ENCODE data around the gene MRI1. TPM values are rescaled to one million over a fixed set of nuclear protein-coding genes. Genes with fewer than 3 reads are reported as not detected.

Gene MRI1
- total RNA-seq, 1 experiment from 2014 or later: 19.5 TPM

DNA sequence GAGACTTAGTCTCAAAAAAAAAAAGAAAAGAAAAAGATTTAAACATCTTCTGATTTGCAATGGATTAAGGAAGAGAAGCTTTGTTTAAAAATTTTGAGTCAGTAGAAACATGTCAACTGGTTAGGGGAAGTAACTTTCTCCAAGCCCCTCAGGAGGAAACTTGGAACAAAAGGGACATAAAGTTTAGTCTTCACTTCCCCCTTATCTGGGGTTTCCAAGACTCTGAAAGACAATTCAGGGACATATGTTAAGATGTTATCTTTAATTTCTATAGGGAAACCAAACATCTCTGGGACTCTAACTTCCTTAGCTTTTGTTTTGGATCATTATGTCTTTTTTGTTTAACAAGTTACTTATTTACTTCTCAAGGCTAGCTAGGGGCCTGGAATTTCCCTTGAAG, 20.1 kb upstream of the MRI1 start:
- DNase-seq (ENCODE audit: low read depth, low spot score) (no peak), ATAC-seq (no peak)
- Histone ChIP-seq H3K9me3 (ENCODE audit: control insufficient read depth, insufficient read depth, low read depth, low read length) (no peaks in the 10 kb centered on the region), H3K27ac (ENCODE audit: low read length) (no peak overlapping the region), H3K27me3 (ENCODE audit: control insufficient read depth, insufficient read depth, low read length) (no peaks in the 10 kb centered on the region), H3K36me3 (ENCODE audit: control insufficient read depth, insufficient read depth, low read length) (peaks cover 6% of the 10 kb centered on the region; the same call in 1 of the 2 replicates), H3K4me3 (ENCODE audit: low read depth in 2 of 2, low read length in 2 of 2) (no peak overlapping the region), H3K4me1 (ENCODE audit: control insufficient read depth, insufficient read depth, low read length) (no peaks in the 10 kb centered on the region; the same call in 1 of the 2 replicates)
- no peak for TF ChIP-seq TCF7L2 (IDR thresholded peaks at IDR 0.05; ENCODE audit: low read depth, low read length)
- TF ChIP-seq, protein P1, sequence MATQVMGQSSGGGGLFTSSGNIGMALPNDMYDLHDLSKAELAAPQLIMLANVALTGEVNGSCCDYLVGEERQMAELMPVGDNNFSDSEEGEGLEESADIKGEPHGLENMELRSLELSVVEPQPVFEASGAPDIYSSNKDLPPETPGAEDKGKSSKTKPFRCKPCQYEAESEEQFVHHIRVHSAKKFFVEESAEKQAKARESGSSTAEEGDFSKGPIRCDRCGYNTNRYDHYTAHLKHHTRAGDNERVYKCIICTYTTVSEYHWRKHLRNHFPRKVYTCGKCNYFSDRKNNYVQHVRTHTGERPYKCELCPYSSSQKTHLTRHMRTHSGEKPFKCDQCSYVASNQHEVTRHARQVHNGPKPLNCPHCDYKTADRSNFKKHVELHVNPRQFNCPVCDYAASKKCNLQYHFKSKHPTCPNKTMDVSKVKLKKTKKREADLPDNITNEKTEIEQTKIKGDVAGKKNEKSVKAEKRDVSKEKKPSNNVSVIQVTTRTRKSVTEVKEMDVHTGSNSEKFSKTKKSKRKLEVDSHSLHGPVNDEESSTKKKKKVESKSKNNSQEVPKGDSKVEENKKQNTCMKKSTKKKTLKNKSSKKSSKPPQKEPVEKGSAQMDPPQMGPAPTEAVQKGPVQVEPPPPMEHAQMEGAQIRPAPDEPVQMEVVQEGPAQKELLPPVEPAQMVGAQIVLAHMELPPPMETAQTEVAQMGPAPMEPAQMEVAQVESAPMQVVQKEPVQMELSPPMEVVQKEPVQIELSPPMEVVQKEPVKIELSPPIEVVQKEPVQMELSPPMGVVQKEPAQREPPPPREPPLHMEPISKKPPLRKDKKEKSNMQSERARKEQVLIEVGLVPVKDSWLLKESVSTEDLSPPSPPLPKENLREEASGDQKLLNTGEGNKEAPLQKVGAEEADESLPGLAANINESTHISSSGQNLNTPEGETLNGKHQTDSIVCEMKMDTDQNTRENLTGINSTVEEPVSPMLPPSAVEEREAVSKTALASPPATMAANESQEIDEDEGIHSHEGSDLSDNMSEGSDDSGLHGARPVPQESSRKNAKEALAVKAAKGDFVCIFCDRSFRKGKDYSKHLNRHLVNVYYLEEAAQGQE (IDR thresholded peaks at IDR 0.05; ENCODE audit: insufficient read depth in 1 of 2, low read depth in 2 of 2, low read length in 1 of 2): no peak
- BruUV-seq (replicated peaks): no TSS peak
- in situ Hi-C loops (cut with HindIII; ENCODE audit: low pct_unique_long_range_greater_than_20kb, low sequenced_read_pairs): no loop called here
- CTCF ChIA-PET: no interaction called here
- intact Hi-C loops (cut with micrococcal nuclease; ENCODE audit: unreplicated experiment): no loop called here
- POLR2A ChIA-PET: interaction anchor here (0.6 kb wide), 1 partner anchor 281 kb away, joined by 3 read pairs; no protein-coding TSS in a partner anchor

GRCh38 chr19:13747098-13747453, 17.2 kb upstream of the MRI1 start:
- no peaks in the 10 kb centered on the region; the same call in 1 of the 2 replicates for H3K4me1 ChIP-seq (ENCODE audit: control insufficient read depth, insufficient read depth, low read length)
- DNase-seq (ENCODE audit: low read depth, low spot score) (no peak), ATAC-seq (no peak)
- H3K27ac ChIP-seq (ENCODE audit: low read length): peak overlapping the region; percentile 68
- intact Hi-C loops (cut with micrococcal nuclease; ENCODE audit: unreplicated experiment) (no loop called here), in situ Hi-C loops (cut with HindIII; ENCODE audit: low pct_unique_long_range_greater_than_20kb, low sequenced_read_pairs) (no loop called here)
- TF ChIP-seq POLR2AphosphoS5 (IDR thresholded peaks at IDR 0.05; ENCODE audit: low read depth, low read length) (no peak; the same call in 1 of the 2 replicates), TCF7L2 (IDR thresholded peaks at IDR 0.05; ENCODE audit: low read depth, low read length) (no peak), SIN3A (IDR thresholded peaks at IDR 0.05; ENCODE audit: borderline replicate concordance, insufficient read depth, low read depth, low read length) (no peak)
- TF ChIP-seq, protein P1 (IDR thresholded peaks at IDR 0.05; ENCODE audit: insufficient read depth in 1 of 2, low read depth in 2 of 2, low read length in 1 of 2): no peak
- TF ChIP-seq, protein P2, sequence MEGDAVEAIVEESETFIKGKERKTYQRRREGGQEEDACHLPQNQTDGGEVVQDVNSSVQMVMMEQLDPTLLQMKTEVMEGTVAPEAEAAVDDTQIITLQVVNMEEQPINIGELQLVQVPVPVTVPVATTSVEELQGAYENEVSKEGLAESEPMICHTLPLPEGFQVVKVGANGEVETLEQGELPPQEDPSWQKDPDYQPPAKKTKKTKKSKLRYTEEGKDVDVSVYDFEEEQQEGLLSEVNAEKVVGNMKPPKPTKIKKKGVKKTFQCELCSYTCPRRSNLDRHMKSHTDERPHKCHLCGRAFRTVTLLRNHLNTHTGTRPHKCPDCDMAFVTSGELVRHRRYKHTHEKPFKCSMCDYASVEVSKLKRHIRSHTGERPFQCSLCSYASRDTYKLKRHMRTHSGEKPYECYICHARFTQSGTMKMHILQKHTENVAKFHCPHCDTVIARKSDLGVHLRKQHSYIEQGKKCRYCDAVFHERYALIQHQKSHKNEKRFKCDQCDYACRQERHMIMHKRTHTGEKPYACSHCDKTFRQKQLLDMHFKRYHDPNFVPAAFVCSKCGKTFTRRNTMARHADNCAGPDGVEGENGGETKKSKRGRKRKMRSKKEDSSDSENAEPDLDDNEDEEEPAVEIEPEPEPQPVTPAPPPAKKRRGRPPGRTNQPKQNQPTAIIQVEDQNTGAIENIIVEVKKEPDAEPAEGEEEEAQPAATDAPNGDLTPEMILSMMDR (IDR thresholded peaks at IDR 0.05): no peak
- peaks cover 6% of the 10 kb centered on the region; the same call in 1 of the 2 replicates for H3K36me3 ChIP-seq (ENCODE audit: control insufficient read depth, insufficient read depth, low read length)
- H3K4me3 ChIP-seq (ENCODE audit: low read depth in 2 of 2, low read length in 2 of 2): peak overlapping the region; percentile 90
- BruUV-seq (replicated peaks): no TSS peak
- H3K9me3 ChIP-seq (ENCODE audit: control insufficient read depth, insufficient read depth, low read depth, low read length): no peaks in the 10 kb centered on the region
- ChIA-PET POLR2A (interaction anchor here (1.8 kb wide), 1 partner anchor 15 kb away, joined by 6 read pairs; no protein-coding TSS in a partner anchor), CTCF (no interaction called here)
- H3K27me3 ChIP-seq (ENCODE audit: control insufficient read depth, insufficient read depth, low read length): no peaks in the 10 kb centered on the region
